CD4-positive, alpha-beta T cell treated with Interleukin-15 for 1 hour (primary cell): ENCODE data around the gene ZNF708.
"Not testable (repeated sequence)": the region's sequence is repeated elsewhere in the genome, so short reads cannot be mapped to it uniquely, and the experiment has no call there.

Source experiments
- DNase-seq: peaks from one replicate; pipeline ENCODE4 v3.0.0-alpha.2; 2020

ZNF708 gene

DNA sequence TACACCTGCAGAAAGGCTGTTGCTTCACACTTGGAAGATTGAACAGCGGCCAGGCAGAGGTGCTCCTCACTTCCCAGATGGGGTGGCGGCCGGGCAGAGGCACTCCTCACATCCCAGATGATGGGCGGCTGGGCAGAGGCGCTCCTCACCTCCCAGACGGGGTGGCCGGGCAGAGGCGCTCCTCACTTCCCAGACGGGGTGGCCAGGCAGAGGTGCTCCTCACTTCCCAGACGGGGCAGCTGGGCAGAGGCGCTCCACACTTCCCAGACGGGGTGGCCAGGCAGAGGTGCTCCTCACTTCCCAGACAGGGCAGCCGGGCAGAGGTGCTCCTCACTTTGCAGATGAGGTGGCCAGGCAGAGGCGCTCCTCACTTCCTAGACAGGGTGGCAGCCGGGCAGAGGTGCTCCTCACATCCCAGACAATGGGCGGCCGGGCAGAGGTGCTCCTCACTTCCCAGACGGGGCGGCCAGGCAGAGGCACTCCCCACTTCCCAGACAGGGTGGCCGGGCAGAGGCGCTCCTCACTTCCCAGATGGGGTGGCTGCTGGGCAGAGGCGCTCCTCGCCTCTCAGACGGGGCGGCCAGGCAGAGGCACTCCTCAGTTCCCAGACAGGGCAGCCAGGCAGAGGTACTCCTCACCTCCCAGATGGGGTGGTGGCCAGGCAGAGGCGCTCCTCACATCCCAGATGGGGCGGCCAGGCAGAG lies 69.6 kb downstream of the ZNF708 start:
- DNase-seq: not testable (repeated sequence)

DNA sequence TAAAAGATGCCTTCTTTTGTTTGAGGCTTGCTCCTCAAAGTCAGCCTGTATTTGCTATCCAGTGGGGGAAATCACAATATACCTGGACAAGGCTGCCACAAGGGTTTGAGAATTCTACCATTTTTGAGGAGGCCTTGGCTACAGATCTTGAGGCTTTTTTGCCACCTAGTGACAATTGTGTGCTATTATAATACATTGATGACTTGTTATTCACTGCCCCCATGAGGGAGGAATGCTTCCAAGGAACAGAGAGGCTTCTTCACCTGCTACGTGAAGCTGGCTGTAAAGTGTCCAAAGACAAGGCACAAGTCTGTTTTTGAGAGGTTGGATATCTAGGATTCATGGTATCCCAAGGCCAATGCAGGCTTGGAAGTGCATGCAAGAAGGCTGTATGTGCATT lies 72.5 kb downstream of the ZNF708 start:
- DNase-seq: no peak
